ENCODE data around the gene ADH5. TPM values are rescaled to one million over a fixed set of nuclear protein-coding genes. Genes with fewer than 3 reads are reported as not detected.
"Not testable (repeated sequence)": the region's sequence is repeated elsewhere in the genome, so short reads cannot be mapped to it uniquely, and the experiment has no call there.

ADH5 gene
- total and polyA plus RNA-seq, 4 donors: 111 to 158 (median 129) TPM

GRCh38 chr4:99077177-99077576 lies 11.4 kb downstream of the ADH5 start:
- Histone ChIP-seq H3K9me3 (ENCODE audit: control insufficient read depth, insufficient read depth, low read length) (no peaks in the 10 kb centered on the region), H3K36me3 (ENCODE audit: control insufficient read depth, insufficient read depth, low read length) (peaks cover 21% of the 10 kb centered on the region), H3K4me3 (ENCODE audit: low read depth, low read length) (no peak overlapping the region), H3K27me3 (ENCODE audit: control insufficient read depth, insufficient read depth, low read length) (no peaks in the 10 kb centered on the region), H3K4me1 (ENCODE audit: control insufficient read depth, insufficient read depth, low read length) (no peaks in the 10 kb centered on the region), H3K27ac (ENCODE audit: low read depth, low read length) (no peak overlapping the region)
- 100% methylated on average over 4 of the region's 4 CpGs for WGBS (ENCODE audit: insufficient coverage)
- DNase-seq (ENCODE audit: low read depth in 4 of 6, low spot score in 6 of 6): no peak

- no peak overlapping the region for H3K27ac ChIP-seq (ENCODE audit: low read depth, low read length)
- no peaks in the 10 kb centered on the region for H3K4me1 ChIP-seq (ENCODE audit: control insufficient read depth, insufficient read depth, low read length)
- no peaks in the 10 kb centered on the region for H3K9me3 ChIP-seq (ENCODE audit: control insufficient read depth, insufficient read depth, low read length)
- no peaks in the 10 kb centered on the region for H3K27me3 ChIP-seq (ENCODE audit: control insufficient read depth, insufficient read depth, low read length)
- no peak overlapping the region for H3K4me3 ChIP-seq (ENCODE audit: low read depth, low read length)
- no peak for DNase-seq (ENCODE audit: low read depth in 4 of 6, low spot score in 6 of 6)
- WGBS (ENCODE audit: insufficient coverage): 100% methylated on average over 1 of the region's 5 CpGs
- peaks cover 21% of the 10 kb centered on the region for H3K36me3 ChIP-seq (ENCODE audit: control insufficient read depth, insufficient read depth, low read length)
These were observed 12.2 kb downstream of the ADH5 start for GRCh38 chr4:99076292-99076976.

GRCh38 chr4:99074816-99075215 lies 13.8 kb downstream of the ADH5 start:
- no peak overlapping the region for H3K4me3 ChIP-seq (ENCODE audit: low read depth, low read length)
- no peaks in the 10 kb centered on the region for H3K27me3 ChIP-seq (ENCODE audit: control insufficient read depth, insufficient read depth, low read length)
- peaks cover 18% of the 10 kb centered on the region for H3K36me3 ChIP-seq (ENCODE audit: control insufficient read depth, insufficient read depth, low read length)
- H3K4me1 ChIP-seq (ENCODE audit: control insufficient read depth, insufficient read depth, low read length): no peaks in the 10 kb centered on the region
- no peaks in the 10 kb centered on the region for H3K9me3 ChIP-seq (ENCODE audit: control insufficient read depth, insufficient read depth, low read length)
- no peak overlapping the region for H3K27ac ChIP-seq (ENCODE audit: low read depth, low read length)
- DNase-seq (ENCODE audit: low read depth in 4 of 6, low spot score in 6 of 6): no peak
- 97% methylated on average over 6 of the region's 7 CpGs for WGBS (ENCODE audit: insufficient coverage)

DNA sequence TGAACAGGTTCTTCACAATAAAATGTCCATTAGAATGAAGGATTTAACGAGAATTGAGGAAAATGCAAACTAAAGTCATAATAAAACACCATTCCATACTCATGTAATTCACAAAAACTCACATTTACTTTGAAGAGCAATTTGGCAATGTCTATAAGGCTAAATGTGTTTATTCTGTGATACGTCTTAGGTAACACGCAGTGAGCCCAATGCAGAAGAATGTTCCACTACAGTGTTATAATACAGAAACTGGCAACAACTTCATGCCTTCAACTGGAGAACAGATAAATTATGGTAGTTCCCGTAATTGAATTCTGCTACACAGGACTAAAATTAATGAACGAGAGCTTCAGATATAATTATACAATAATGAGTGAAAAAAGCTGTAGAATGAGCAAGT lies 17.4 kb downstream of the ADH5 start:
- H3K27ac ChIP-seq (ENCODE audit: low read depth, low read length): no peak overlapping the region

DNA sequence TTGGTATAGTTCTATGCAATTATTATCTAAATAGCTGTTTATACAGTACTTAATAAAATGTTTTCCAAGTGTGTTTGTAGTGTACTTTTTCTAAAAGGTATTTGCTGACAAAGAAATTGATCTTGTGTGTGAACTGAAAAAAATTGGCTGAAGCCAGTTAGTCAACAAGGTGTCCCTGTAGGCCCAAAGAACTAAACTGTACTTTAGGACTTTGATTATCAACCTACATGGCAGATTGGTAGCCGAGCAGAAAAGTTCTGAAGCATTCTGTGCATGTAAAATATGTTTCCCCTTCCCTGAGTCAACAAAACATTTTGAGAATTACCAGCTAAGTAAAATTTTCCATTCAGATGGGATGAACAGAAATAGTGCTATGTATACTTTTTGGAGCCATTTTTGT lies 21.0 kb downstream of the ADH5 start:
- Histone ChIP-seq H3K4me3 (ENCODE audit: low read depth, low read length) (no peak overlapping the region), H3K27ac (ENCODE audit: low read depth, low read length) (no peak overlapping the region), H3K4me1 (ENCODE audit: control insufficient read depth, insufficient read depth, low read length) (no peaks in the 10 kb centered on the region), H3K36me3 (ENCODE audit: control insufficient read depth, insufficient read depth, low read length) (peaks cover 11% of the 10 kb centered on the region), H3K9me3 (ENCODE audit: control insufficient read depth, insufficient read depth, low read length) (no peaks in the 10 kb centered on the region), H3K27me3 (ENCODE audit: control insufficient read depth, insufficient read depth, low read length) (no peaks in the 10 kb centered on the region)
- no peak for DNase-seq (ENCODE audit: low read depth in 4 of 6, low spot score in 6 of 6)
- no CpG with 5 or more reads among the region's 1 CpG for WGBS (ENCODE audit: insufficient coverage)

More for the DNA sequence above, 17.4 kb downstream of the ADH5 start:
- WGBS (ENCODE audit: insufficient coverage): no CpG with 5 or more reads among the region's 5 CpGs
- no peaks in the 10 kb centered on the region for H3K4me1 ChIP-seq (ENCODE audit: control insufficient read depth, insufficient read depth, low read length)
- no peaks in the 10 kb centered on the region for H3K27me3 ChIP-seq (ENCODE audit: control insufficient read depth, insufficient read depth, low read length)
- H3K36me3 ChIP-seq (ENCODE audit: control insufficient read depth, insufficient read depth, low read length): peaks cover 16% of the 10 kb centered on the region
- DNase-seq (ENCODE audit: low read depth in 4 of 6, low spot score in 6 of 6): no peak
- H3K4me3 ChIP-seq (ENCODE audit: low read depth, low read length): no peak overlapping the region
- no peaks in the 10 kb centered on the region for H3K9me3 ChIP-seq (ENCODE audit: control insufficient read depth, insufficient read depth, low read length)

- not testable (repeated sequence) for H3K27me3 ChIP-seq (ENCODE audit: control insufficient read depth, insufficient read depth, low read length); H3K4me1 ChIP-seq (ENCODE audit: control insufficient read depth, insufficient read depth, low read length); H3K4me3 ChIP-seq (ENCODE audit: low read depth, low read length); H3K27ac ChIP-seq (ENCODE audit: low read depth, low read length); DNase-seq (ENCODE audit: low read depth in 4 of 6, low spot score in 6 of 6); H3K9me3 ChIP-seq (ENCODE audit: control insufficient read depth, insufficient read depth, low read length)
- peaks cover 11% of the 10 kb centered on the region for H3K36me3 ChIP-seq (ENCODE audit: control insufficient read depth, insufficient read depth, low read length)
- no CpG with 5 or more reads among the region's 2 CpGs for WGBS (ENCODE audit: insufficient coverage)
These were observed 23.1 kb downstream of the ADH5 start for GRCh38 chr4:99065521-99065920.

DNA sequence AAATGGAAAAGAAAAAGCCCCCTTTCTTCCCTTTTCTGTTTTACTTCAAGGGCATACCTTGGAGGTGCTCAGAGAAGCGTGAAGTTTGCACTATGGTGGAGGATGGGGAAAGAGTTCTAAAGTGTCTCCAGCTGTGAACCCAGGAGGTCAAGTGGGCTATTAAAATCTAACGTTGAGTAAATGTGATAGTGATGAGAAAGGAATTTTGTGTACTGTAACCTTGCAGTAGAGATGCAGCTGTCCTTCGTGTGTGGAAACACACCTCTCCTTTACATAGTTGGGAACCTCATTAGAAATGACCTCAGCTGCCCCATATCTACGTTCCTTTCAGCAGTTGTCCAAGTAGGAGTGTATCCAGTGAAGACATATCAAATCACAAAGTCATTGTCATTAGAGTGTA lies 26.5 kb downstream of the ADH5 start:
- DNase-seq (ENCODE audit: low read depth in 4 of 6, low spot score in 6 of 6): no peak
- no peaks in the 10 kb centered on the region for H3K9me3 ChIP-seq (ENCODE audit: control insufficient read depth, insufficient read depth, low read length)
- H3K36me3 ChIP-seq (ENCODE audit: control insufficient read depth, insufficient read depth, low read length): peaks cover 6% of the 10 kb centered on the region
- no peak overlapping the region for H3K27ac ChIP-seq (ENCODE audit: low read depth, low read length)
- no peaks in the 10 kb centered on the region for H3K27me3 ChIP-seq (ENCODE audit: control insufficient read depth, insufficient read depth, low read length)
- no peaks in the 10 kb centered on the region for H3K4me1 ChIP-seq (ENCODE audit: control insufficient read depth, insufficient read depth, low read length)
- H3K4me3 ChIP-seq (ENCODE audit: low read depth, low read length): no peak overlapping the region
- whole genome bisulfite sequencing (ENCODE audit: insufficient coverage): no CpG with 5 or more reads among the region's 4 CpGs

DNA sequence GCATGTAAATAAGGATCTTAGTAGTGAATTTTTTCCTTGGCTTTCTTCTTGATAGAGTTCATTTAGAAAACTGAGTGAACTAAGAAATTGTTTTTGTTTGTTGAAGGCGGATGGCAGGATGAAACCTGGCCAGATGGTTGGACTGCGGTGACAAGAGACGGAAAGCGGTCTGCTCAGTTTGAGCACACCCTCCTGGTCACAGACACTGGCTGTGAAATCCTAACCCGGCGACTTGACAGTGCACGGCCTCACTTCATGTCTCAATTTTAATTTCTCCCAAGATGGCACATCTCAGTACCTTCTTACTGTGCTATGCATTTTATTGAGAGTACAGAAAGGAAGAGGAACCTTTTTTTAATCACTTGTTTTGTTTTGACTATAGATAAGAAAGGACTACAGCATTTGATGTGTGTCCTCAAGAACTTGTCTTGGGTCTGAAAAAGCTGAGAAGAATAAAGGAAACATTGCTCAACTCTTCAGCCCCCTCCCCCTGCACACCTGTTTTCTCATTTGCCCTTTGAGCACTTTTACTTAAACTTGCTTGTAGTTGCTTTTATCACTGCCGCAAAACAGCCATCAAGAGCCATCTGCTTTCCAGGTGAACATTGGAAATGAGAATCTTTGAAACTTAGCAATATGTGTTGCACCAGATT lies 27.4 kb downstream of the ADH5 start:
- peaks cover 2% of the 10 kb centered on the region for H3K36me3 ChIP-seq (ENCODE audit: control insufficient read depth, insufficient read depth, low read length)
- no peaks in the 10 kb centered on the region for H3K9me3 ChIP-seq (ENCODE audit: control insufficient read depth, insufficient read depth, low read length)
- H3K4me3 ChIP-seq (ENCODE audit: low read depth, low read length): no peak overlapping the region
- no peak for DNase-seq (ENCODE audit: low read depth in 4 of 6, low spot score in 6 of 6)
- no peak overlapping the region for H3K27ac ChIP-seq (ENCODE audit: low read depth, low read length)
- H3K27me3 ChIP-seq (ENCODE audit: control insufficient read depth, insufficient read depth, low read length): no peaks in the 10 kb centered on the region
- 91% methylated on average over 4 of the region's 8 CpGs for WGBS (ENCODE audit: insufficient coverage)
- no peaks in the 10 kb centered on the region for H3K4me1 ChIP-seq (ENCODE audit: control insufficient read depth, insufficient read depth, low read length)

- 100% methylated on average over 1 of the region's 1 CpG for WGBS (ENCODE audit: insufficient coverage)
- no peak overlapping the region for H3K27ac ChIP-seq (ENCODE audit: low read depth, low read length)
- no peaks in the 10 kb centered on the region for H3K4me1 ChIP-seq (ENCODE audit: control insufficient read depth, insufficient read depth, low read length)
- peaks cover 2% of the 10 kb centered on the region for H3K36me3 ChIP-seq (ENCODE audit: control insufficient read depth, insufficient read depth, low read length)
- H3K4me3 ChIP-seq (ENCODE audit: low read depth, low read length): no peak overlapping the region
- H3K9me3 ChIP-seq (ENCODE audit: control insufficient read depth, insufficient read depth, low read length): no peaks in the 10 kb centered on the region
- DNase-seq (ENCODE audit: low read depth in 4 of 6, low spot score in 6 of 6): no peak
- H3K27me3 ChIP-seq (ENCODE audit: control insufficient read depth, insufficient read depth, low read length): no peaks in the 10 kb centered on the region
These were observed 29.0 kb downstream of the ADH5 start for GRCh38 chr4:99059550-99059949.

DNA sequence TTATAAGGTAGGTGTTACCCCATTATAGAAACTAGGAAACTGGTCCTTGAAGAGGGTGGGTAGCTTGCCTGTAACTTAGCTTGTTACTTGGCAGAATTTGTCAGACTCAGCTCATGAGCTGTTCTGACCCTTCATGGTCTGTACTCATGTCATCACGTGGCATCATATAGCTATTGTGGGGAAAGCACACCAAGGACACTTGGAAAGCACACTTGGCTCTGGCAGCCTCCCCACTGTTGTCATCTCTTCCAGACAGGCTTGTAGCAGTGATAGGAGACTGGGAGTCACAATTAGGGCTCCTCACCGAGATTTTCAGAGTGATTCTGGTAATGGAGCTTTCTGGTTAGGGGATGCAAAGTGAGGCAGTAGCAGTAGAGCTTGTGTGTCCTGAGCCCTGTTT lies 30.4 kb downstream of the ADH5 start:
- Histone ChIP-seq H3K27ac (ENCODE audit: low read depth, low read length) (no peak overlapping the region), H3K36me3 (ENCODE audit: control insufficient read depth, insufficient read depth, low read length) (peaks cover under 1% of the 10 kb centered on the region), H3K9me3 (ENCODE audit: control insufficient read depth, insufficient read depth, low read length) (no peaks in the 10 kb centered on the region), H3K27me3 (ENCODE audit: control insufficient read depth, insufficient read depth, low read length) (no peaks in the 10 kb centered on the region), H3K4me1 (ENCODE audit: control insufficient read depth, insufficient read depth, low read length) (no peaks in the 10 kb centered on the region), H3K4me3 (ENCODE audit: low read depth, low read length) (no peak overlapping the region)
- DNase-seq (ENCODE audit: low read depth in 4 of 6, low spot score in 6 of 6): no peak
- WGBS (ENCODE audit: insufficient coverage): 95% methylated on average over 2 of the region's 2 CpGs

Data from spinal cord (tissue), 10 donors.